Prostate gland (tissue), 2 donors: ENCODE results near the gene FHIT. TPM values are rescaled to one million over a fixed set of nuclear protein-coding genes. Genes with fewer than 3 reads are reported as not detected.

Source experiments
- DNase-seq: peaks from one replicate; pipeline ENCODE4 v3.0.0-alpha.2; 2019; ENCODE audit warnings: low spot score
- H3K27ac ChIP-seq, 2 donors: fragments of 200-600 bp; sonication (generic); 2 replicates each; pipeline ENCODE4 v1.5.1; 2017 to 2019
- H3K27me3 ChIP-seq: fragments of 200-600 bp; sonication (generic); replicated peaks from 2 replicates; pipeline ENCODE4 v1.5.1; 2019; ENCODE audit not compliant: insufficient read depth
- H3K36me3 ChIP-seq, 2 donors: fragments of 200-600 bp; sonication (generic); 1 replicate in 1 of 2; 2 replicates in 1 of 2; pipeline versions ENCODE4 v1.5.1 to v1.8.1; 2017 to 2019
- H3K4me1 ChIP-seq: fragments of 200-600 bp; sonication (generic); replicated peaks from 2 replicates; pipeline ENCODE4 v1.5.1; 2019
- H3K4me3 ChIP-seq, 2 donors: fragments of 200-600 bp; sonication (generic); 2 replicates each; pipeline ENCODE4 v1.5.1; 2017 to 2019
- H3K9me3 ChIP-seq: fragments of 200-600 bp; sonication (generic); 2 replicates; pipeline ENCODE4 v1.5.1; 2017
- POLR2A ChIP-seq: fragments of 450-650 bp; IDR thresholded peaks from one replicate; pipeline ENCODE4 v1.6.1; 2016; ENCODE audit warnings: antibody characterized with exemption, mild to moderate bottlenecking
- POLR2AphosphoS5 ChIP-seq: sonication (generic); formaldehyde crosslinking; IDR thresholded peaks from one replicate; pipeline ENCODE4 v1.6.1; 2017; ENCODE audit warnings: antibody characterized with exemption
- WGBS: methylation state at CpG from one replicate; pipeline ENCODE4 v1.1.5; 2018; 5-methylcytosine and 5-hydroxymethylcytosine counted together
- intact Hi-C: fragments of 100-400 bp; cut with DNase I; formaldehyde crosslinking; loops from one replicate; pipeline ENCODE4 v1.14.2; 2022
- total RNA-seq, 2 donors: library from RNA; depleted of rRNA; stranded (reverse); fragments of >200 nt; gene quantifications; one replicate each; pipeline ENCODE4 v1.1.0, GENCODE V29; 2016
- TF ChIP-seq, protein P1 (sequence below), 4 experiments: fragments of 200-600 bp in 2 of 4; fragments of 450-650 bp in 2 of 4; sonication (generic) in 2 of 4; IDR thresholded peaks; 1 replicate in 3 of 4; 2 replicates in 1 of 4; pipeline ENCODE4 v1.5.1; 2016 to 2019; ENCODE audit warnings: antibody characterized with exemption in 4 of 4, mild to moderate bottlenecking in 2 of 4, moderate library complexity in 2 of 4

FHIT gene
- total RNA-seq, 2 donors from 2014 or later, result 6.4 to 10.4 TPM

- no peak for DNase-seq
- WGBS, result 86% methylated on average over 3 of the region's 3 CpGs
- Histone ChIP-seq H3K27me3 (no peaks in the 10 kb centered on the region), H3K27ac (no peak overlapping the region), H3K36me3 (no peaks in the 10 kb centered on the region), H3K4me1 (no peaks in the 10 kb centered on the region), H3K4me3 (no peak overlapping the region), H3K9me3 (no peaks in the 10 kb centered on the region)
- intact Hi-C loops, result no loop called here
- TF ChIP-seq, protein P1, sequence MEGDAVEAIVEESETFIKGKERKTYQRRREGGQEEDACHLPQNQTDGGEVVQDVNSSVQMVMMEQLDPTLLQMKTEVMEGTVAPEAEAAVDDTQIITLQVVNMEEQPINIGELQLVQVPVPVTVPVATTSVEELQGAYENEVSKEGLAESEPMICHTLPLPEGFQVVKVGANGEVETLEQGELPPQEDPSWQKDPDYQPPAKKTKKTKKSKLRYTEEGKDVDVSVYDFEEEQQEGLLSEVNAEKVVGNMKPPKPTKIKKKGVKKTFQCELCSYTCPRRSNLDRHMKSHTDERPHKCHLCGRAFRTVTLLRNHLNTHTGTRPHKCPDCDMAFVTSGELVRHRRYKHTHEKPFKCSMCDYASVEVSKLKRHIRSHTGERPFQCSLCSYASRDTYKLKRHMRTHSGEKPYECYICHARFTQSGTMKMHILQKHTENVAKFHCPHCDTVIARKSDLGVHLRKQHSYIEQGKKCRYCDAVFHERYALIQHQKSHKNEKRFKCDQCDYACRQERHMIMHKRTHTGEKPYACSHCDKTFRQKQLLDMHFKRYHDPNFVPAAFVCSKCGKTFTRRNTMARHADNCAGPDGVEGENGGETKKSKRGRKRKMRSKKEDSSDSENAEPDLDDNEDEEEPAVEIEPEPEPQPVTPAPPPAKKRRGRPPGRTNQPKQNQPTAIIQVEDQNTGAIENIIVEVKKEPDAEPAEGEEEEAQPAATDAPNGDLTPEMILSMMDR (IDR thresholded peaks at IDR 0.05), result no peak
- TF ChIP-seq POLR2AphosphoS5 (no peak), POLR2A (no peak)
These were observed 669.0 kb downstream of the FHIT start for GRCh38 chr3:60582288-60582687.

GRCh38 chr3:60580809-60581208 is 670.4 kb downstream of the FHIT start:
- H3K4me1 ChIP-seq, result no peaks in the 10 kb centered on the region
- intact Hi-C loops, result no loop called here
- H3K27ac ChIP-seq, result no peak overlapping the region
- no peaks in the 10 kb centered on the region for H3K27me3 ChIP-seq
- no peaks in the 10 kb centered on the region for H3K36me3 ChIP-seq
- H3K9me3 ChIP-seq, result no peaks in the 10 kb centered on the region
- WGBS, result 96% methylated on average over 5 of the region's 5 CpGs
- no peak overlapping the region for H3K4me3 ChIP-seq
- DNase-seq, result no peak
- no peak for TF ChIP-seq POLR2A
- TF ChIP-seq, protein P1 (IDR thresholded peaks at IDR 0.05), result no peak
- TF ChIP-seq POLR2AphosphoS5, result no peak

GRCh38 chr3:60579734-60580133 is 671.5 kb downstream of the FHIT start:
- no peak for TF ChIP-seq POLR2A
- TF ChIP-seq, protein P1 (IDR thresholded peaks at IDR 0.05), result no peak
- TF ChIP-seq POLR2AphosphoS5, result no peak
- intact Hi-C loops, result no loop called here
- no peak for DNase-seq
- H3K9me3 ChIP-seq, result no peaks in the 10 kb centered on the region
- H3K27me3 ChIP-seq, result no peaks in the 10 kb centered on the region
- 68% methylated on average over 5 of the region's 5 CpGs for WGBS
- H3K27ac ChIP-seq, result no peak overlapping the region
- no peak overlapping the region for H3K4me3 ChIP-seq
- no peaks in the 10 kb centered on the region for H3K4me1 ChIP-seq
- H3K36me3 ChIP-seq, result no peaks in the 10 kb centered on the region

DNA sequence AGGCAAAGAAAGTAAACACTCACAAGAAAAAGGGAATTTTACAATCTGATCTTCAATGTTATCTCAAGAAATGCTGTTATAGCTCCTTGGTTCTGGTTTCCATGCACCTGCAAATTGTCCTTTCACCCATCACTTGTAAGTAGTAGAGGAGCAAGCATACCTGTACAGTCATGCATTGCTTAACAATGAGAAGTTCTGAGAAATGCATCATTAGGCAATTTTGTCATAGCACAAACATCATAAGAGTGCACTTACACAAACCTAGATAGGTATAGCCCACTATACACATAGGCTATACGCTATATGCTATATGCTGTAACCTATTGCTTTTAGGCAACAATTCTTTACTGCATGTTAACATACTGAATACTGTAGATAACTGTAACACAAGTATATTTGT is 672.3 kb downstream of the FHIT start:
- 97% methylated on average over 1 of the region's 1 CpG for WGBS
- no peak for DNase-seq

GRCh38 chr3:60577601-60578000 is 673.7 kb downstream of the FHIT start:
- no peaks in the 10 kb centered on the region for H3K4me1 ChIP-seq
- no peak overlapping the region for H3K27ac ChIP-seq
- TF ChIP-seq POLR2A (no peak), POLR2AphosphoS5 (no peak)
- TF ChIP-seq, protein P1 (IDR thresholded peaks at IDR 0.05), result no peak
- intact Hi-C loops, result no loop called here
- H3K36me3 ChIP-seq, result no peaks in the 10 kb centered on the region
- no peak for DNase-seq
- H3K4me3 ChIP-seq, result no peak overlapping the region
- WGBS, result 89% methylated on average over 4 of the region's 4 CpGs
- H3K27me3 ChIP-seq, result no peaks in the 10 kb centered on the region
- no peaks in the 10 kb centered on the region for H3K9me3 ChIP-seq

More for the DNA sequence above, 672.3 kb downstream of the FHIT start:
- Histone ChIP-seq H3K9me3 (no peaks in the 10 kb centered on the region), H3K27ac (no peak overlapping the region), H3K27me3 (no peaks in the 10 kb centered on the region), H3K36me3 (no peaks in the 10 kb centered on the region), H3K4me1 (no peaks in the 10 kb centered on the region), H3K4me3 (no peak overlapping the region)
- TF ChIP-seq, protein P1 (IDR thresholded peaks at IDR 0.05), result no peak
- TF ChIP-seq POLR2A (no peak), POLR2AphosphoS5 (no peak)
- intact Hi-C loops, result no loop called here
